Upper lobe of left lung (tissue), 4 donors: ENCODE measurements around the gene SCGB1C1.

Experiments
- EP300 ChIP-seq, 4 donors: sonication (generic); formaldehyde crosslinking; IDR thresholded peaks; one replicate each; pipeline ENCODE4 v1.5.1; 2017; ENCODE audit warnings: antibody characterized with exemption in 4 of 4, control low read depth in 2 of 4
- TF ChIP-seq, protein P1 (sequence below), 6 experiments: fragments of 450-650 bp in 4 of 6; fragments of 200-600 bp in 2 of 6; sonication (generic) in 2 of 6; IDR thresholded peaks; one replicate each; pipeline ENCODE4 v1.5.1; 2016 to 2019; ENCODE audit warnings: antibody characterized with exemption in 6 of 6

DNA sequence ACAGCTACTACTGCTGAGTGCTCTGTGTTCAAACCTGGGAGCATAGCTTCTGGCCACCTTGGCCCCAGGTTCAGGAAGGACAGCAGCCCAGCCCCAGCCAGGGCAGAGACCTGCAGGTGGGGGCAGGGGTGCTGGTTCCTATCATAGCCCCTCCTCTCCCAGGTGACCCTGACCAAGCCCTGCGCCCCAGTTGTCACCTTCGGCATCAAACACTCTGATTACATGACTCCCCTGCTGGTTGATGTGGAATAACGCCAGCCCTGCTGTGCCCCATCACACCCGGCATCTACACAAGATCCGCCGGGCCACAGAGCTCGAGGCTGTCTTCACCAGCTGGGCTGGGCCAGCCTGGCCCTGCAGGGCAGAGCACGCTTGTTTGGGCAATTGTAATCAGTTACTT is 6.9 kb downstream of the SCGB1C1 start:
- TF ChIP-seq EP300 (IDR thresholded peaks at IDR 0.05): no peak
- TF ChIP-seq, protein P1, sequence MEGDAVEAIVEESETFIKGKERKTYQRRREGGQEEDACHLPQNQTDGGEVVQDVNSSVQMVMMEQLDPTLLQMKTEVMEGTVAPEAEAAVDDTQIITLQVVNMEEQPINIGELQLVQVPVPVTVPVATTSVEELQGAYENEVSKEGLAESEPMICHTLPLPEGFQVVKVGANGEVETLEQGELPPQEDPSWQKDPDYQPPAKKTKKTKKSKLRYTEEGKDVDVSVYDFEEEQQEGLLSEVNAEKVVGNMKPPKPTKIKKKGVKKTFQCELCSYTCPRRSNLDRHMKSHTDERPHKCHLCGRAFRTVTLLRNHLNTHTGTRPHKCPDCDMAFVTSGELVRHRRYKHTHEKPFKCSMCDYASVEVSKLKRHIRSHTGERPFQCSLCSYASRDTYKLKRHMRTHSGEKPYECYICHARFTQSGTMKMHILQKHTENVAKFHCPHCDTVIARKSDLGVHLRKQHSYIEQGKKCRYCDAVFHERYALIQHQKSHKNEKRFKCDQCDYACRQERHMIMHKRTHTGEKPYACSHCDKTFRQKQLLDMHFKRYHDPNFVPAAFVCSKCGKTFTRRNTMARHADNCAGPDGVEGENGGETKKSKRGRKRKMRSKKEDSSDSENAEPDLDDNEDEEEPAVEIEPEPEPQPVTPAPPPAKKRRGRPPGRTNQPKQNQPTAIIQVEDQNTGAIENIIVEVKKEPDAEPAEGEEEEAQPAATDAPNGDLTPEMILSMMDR (IDR thresholded peaks at IDR 0.05): no peak
